ENCODE measurements around the gene NDUFB1.

DNA sequence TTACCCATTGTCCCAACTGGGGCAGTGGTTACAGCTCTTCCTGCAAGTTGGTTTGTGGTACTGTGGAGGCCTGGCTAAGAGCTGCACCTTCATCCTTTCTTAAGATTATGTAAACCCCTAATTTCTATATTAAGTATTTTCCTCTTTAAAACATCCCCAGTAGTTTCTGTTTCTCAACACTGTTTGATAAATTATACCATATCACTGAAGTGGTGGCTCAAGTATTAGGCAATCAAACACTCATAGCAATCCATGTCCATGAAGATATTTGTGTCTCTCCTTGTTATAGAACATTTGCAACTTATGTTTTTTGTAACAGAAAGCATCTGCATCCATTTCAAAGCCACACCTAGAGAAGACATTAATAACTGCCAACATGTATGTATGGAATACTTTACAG is 47.0 kb downstream of the NDUFB1 start:
- TF ChIP-seq, protein P1, sequence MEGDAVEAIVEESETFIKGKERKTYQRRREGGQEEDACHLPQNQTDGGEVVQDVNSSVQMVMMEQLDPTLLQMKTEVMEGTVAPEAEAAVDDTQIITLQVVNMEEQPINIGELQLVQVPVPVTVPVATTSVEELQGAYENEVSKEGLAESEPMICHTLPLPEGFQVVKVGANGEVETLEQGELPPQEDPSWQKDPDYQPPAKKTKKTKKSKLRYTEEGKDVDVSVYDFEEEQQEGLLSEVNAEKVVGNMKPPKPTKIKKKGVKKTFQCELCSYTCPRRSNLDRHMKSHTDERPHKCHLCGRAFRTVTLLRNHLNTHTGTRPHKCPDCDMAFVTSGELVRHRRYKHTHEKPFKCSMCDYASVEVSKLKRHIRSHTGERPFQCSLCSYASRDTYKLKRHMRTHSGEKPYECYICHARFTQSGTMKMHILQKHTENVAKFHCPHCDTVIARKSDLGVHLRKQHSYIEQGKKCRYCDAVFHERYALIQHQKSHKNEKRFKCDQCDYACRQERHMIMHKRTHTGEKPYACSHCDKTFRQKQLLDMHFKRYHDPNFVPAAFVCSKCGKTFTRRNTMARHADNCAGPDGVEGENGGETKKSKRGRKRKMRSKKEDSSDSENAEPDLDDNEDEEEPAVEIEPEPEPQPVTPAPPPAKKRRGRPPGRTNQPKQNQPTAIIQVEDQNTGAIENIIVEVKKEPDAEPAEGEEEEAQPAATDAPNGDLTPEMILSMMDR (IDR thresholded peaks at IDR 0.05) = no peak
- TF ChIP-seq POLR2A (IDR thresholded peaks at IDR 0.05) = no peak
